ENCODE data around the gene ZNF75A.

DNA sequence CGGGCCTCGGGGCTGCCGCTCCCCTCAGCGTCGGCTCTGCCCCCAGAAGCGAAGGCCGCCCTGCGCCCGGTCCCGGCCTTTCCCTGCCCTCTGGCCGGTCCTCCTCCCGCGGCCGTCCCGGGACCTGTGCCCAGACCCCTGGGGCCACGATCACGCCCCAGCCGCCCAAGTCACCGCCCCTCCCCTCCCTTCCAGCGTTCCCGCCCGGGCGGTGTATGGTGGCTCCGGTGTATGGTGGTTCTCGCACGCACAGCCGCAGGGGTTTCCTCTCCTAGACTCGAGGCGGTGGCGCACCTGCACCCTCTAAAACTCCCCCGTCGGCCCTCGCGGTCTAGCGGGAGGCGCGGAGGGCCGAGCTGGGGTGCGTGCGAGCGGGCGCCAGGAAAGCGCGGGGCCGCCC is 10.1 kb upstream of the ZNF75A start:
- TF ChIP-seq, protein P1, sequence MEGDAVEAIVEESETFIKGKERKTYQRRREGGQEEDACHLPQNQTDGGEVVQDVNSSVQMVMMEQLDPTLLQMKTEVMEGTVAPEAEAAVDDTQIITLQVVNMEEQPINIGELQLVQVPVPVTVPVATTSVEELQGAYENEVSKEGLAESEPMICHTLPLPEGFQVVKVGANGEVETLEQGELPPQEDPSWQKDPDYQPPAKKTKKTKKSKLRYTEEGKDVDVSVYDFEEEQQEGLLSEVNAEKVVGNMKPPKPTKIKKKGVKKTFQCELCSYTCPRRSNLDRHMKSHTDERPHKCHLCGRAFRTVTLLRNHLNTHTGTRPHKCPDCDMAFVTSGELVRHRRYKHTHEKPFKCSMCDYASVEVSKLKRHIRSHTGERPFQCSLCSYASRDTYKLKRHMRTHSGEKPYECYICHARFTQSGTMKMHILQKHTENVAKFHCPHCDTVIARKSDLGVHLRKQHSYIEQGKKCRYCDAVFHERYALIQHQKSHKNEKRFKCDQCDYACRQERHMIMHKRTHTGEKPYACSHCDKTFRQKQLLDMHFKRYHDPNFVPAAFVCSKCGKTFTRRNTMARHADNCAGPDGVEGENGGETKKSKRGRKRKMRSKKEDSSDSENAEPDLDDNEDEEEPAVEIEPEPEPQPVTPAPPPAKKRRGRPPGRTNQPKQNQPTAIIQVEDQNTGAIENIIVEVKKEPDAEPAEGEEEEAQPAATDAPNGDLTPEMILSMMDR (optimal IDR thresholded peaks at IDR 0.05 in 1 of 3, IDR thresholded peaks at IDR 0.05 in 1 of 3, conservative IDR thresholded peaks at IDR 0.05 in 1 of 3; ENCODE audit: extremely low read depth in 1 of 3, insufficient read depth in 2 of 3, low read length in 3 of 3) = no peak
- TF ChIP-seq EZH2 (IDR thresholded peaks at IDR 0.05; ENCODE audit: low read length) = no peak

Measured in keratinocyte (primary cell).